CD4-positive, alpha-beta T cell (primary cell): ENCODE measurements around the gene GNRHR. TPM values are rescaled to one million over a fixed set of nuclear protein-coding genes. Genes with fewer than 3 reads are reported as not detected.
"Not testable (repeated sequence)": the region's sequence is repeated elsewhere in the genome, so short reads cannot be mapped to it uniquely, and the experiment has no call there.

Experiments used
- ATAC-seq: fragments of 200-7000 bp; cut with Tn5 transposase; one replicate; pipeline ENCODE4 v1.10.0; 2022; ENCODE audit warnings: mild to moderate bottlenecking; ENCODE audit not compliant: poor library complexity
- CTCF ChIA-PET: fragments of 350-600 bp; sonication (Branson Sonifier 250); formaldehyde crosslinking; loops from one replicate; lab custom pipeline; 2021; ENCODE audit warnings: antibody characterized with exemption, inconsistent platforms; lab: Charles Lee
- POLR2A ChIA-PET: fragments of 350-600 bp; sonication (Branson Sonifier 250); formaldehyde crosslinking; loops from one replicate; lab custom pipeline; 2021; ENCODE audit warnings: antibody characterized with exemption, inconsistent platforms; lab: Charles Lee
- DNase-seq, 14 experiments: peaks; one replicate each; pipeline ENCODE4 v3.0.0-alpha.2; 2013 to 2020; ENCODE audit warnings: mixed read lengths in 2 of 14
- H3K27ac ChIP-seq, 2 donors: one replicate each; pipeline versions ENCODE4 v1.5.1 to v1.7.0; 2013; ENCODE audit warnings: low read length in 2 of 2, low read depth in 1 of 2, mild to moderate bottlenecking in 1 of 2
- H3K27me3 ChIP-seq, 2 experiments: 1 replicate in 1 of 2; 2 replicates in 1 of 2; pipeline versions ENCODE4 v1.6.1 to v1.7.0; 2013; ENCODE audit warnings: low read length in 2 of 2, control low read depth in 1 of 2, mild to moderate bottlenecking in 1 of 2, moderate library complexity in 1 of 2; ENCODE audit not compliant: insufficient read depth in 2 of 2, control insufficient read depth in 1 of 2
- H3K36me3 ChIP-seq: one replicate; pipeline ENCODE4 v1.6.1; 2013; ENCODE audit warnings: low read length, control low read depth; ENCODE audit not compliant: insufficient read depth
- H3K4me1 ChIP-seq: one replicate; pipeline ENCODE4 v1.6.1; 2013; ENCODE audit warnings: low read length, control low read depth; ENCODE audit not compliant: insufficient read depth
- H3K4me3 ChIP-seq: one replicate; pipeline ENCODE4 v1.5.1; 2013; ENCODE audit warnings: mild to moderate bottlenecking, low read length, moderate library complexity
- H3K9me3 ChIP-seq, 2 experiments: 1 replicate in 1 of 2; 2 replicates in 1 of 2; pipeline versions ENCODE4 v1.6.1 to v1.7.0; 2013; ENCODE audit warnings: low read length in 2 of 2, mild to moderate bottlenecking in 2 of 2, control low read depth in 1 of 2, moderate library complexity in 1 of 2; ENCODE audit not compliant: control insufficient read depth in 1 of 2, insufficient read depth in 1 of 2
- H3K27ac Mint-ChIP-seq: one replicate; pipeline ENCODE4 v1.8.0; 2020; ENCODE audit warnings: mixed read lengths
- H3K27me3 Mint-ChIP-seq: one replicate; pipeline ENCODE4 v1.8.0; 2021; ENCODE audit warnings: mixed read lengths
- H3K36me3 Mint-ChIP-seq: one replicate; pipeline ENCODE4 v1.8.0; 2021; ENCODE audit warnings: low read depth, mixed read lengths
- H3K4me1 Mint-ChIP-seq: one replicate; pipeline ENCODE4 v1.8.0; 2021; ENCODE audit warnings: low read depth, mixed read lengths
- H3K4me3 Mint-ChIP-seq: one replicate; pipeline ENCODE4 v1.8.0; 2020; ENCODE audit warnings: mild to moderate bottlenecking, mixed read lengths
- H3K9me3 Mint-ChIP-seq: one replicate; pipeline ENCODE4 v1.8.0; 2020; ENCODE audit warnings: mixed read lengths
- intact Hi-C, 2 experiments: fragments of 100-400 bp; cut with DNase I in 1 of 2; cut with micrococcal nuclease in 1 of 2; formaldehyde crosslinking; loops; one replicate each; pipeline versions ENCODE4 v1.15.1 to v1.9.0; 2023 to 2025; cut with DNase I, micrococcal nuclease
- total RNA-seq, 174 experiments: library from RNA in 2 of 174; stranded (reverse) in 2 of 174; gene quantifications; one replicate each; pipeline ENCODE4 v1.2.3 and lab custom pipeline; 2021 to 2026
- TF ChIP-seq, protein P1 (sequence below): fragments of 200-600 bp; IDR thresholded peaks from one replicate; pipeline ENCODE4 v1.8.0; 2022; ENCODE audit warnings: antibody characterized with exemption, mild to moderate bottlenecking

GNRHR gene
- total RNA-seq, 2 experiments from 2014 or later = not detected

DNA sequence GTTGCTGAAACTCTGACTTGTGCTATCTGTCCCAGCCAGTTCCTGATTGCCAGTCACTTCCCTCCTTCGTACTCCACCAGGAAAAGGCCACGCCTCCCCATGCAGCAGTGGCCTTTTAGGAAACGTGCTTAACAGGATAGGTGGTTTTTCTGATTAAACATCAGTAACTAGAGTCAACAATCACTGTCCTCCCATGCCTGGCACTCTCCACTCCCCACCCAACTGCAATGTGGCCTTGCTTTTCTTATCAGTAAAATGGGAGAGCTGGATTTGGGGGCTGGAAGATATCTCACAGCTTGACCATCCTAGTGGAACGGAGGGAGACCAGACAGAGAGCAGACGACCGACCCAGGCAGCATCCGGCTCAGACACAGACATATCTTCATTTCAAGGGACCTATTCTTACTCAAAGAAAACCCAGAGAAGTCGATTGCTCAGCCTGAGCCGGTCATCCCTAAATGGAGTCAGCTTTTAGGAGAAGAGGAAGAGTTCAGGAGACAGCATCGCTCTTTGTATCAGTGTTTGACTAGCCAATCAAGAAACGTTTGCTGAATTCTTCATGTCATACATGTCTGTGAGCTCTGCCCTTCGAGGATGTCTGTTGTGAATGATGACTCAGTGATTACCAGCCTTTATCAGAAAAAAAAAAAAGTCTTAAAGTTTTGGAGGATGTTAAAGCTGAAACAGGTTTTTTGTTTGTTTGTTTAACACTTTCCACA is 40.5 kb downstream of the GNRHR start:
- Mint-ChIP-seq H3K4me3 (no peak overlapping the region), H3K27me3 (no peaks in the 10 kb centered on the region), H3K36me3 (peaks cover 52% of the 10 kb centered on the region), H3K9me3 (no peaks in the 10 kb centered on the region), H3K4me1 (peaks cover 13% of the 10 kb centered on the region), H3K27ac (no peak overlapping the region)
- CTCF ChIA-PET = no interaction called here
- intact Hi-C loops = no loop called here
- TF ChIP-seq, protein P1, sequence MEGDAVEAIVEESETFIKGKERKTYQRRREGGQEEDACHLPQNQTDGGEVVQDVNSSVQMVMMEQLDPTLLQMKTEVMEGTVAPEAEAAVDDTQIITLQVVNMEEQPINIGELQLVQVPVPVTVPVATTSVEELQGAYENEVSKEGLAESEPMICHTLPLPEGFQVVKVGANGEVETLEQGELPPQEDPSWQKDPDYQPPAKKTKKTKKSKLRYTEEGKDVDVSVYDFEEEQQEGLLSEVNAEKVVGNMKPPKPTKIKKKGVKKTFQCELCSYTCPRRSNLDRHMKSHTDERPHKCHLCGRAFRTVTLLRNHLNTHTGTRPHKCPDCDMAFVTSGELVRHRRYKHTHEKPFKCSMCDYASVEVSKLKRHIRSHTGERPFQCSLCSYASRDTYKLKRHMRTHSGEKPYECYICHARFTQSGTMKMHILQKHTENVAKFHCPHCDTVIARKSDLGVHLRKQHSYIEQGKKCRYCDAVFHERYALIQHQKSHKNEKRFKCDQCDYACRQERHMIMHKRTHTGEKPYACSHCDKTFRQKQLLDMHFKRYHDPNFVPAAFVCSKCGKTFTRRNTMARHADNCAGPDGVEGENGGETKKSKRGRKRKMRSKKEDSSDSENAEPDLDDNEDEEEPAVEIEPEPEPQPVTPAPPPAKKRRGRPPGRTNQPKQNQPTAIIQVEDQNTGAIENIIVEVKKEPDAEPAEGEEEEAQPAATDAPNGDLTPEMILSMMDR = no peak
- H3K27ac ChIP-seq = no peak overlapping the region
- DNase-seq (no peak), ATAC-seq (no peak)
- H3K36me3 ChIP-seq = peaks cover 19% of the 10 kb centered on the region
- no peak overlapping the region for H3K4me3 ChIP-seq
- POLR2A ChIA-PET = no interaction called here
- peaks cover 2% of the 10 kb centered on the region for H3K4me1 ChIP-seq
- H3K27me3 ChIP-seq = no peaks in the 10 kb centered on the region
- H3K9me3 ChIP-seq = peaks cover 0 to 6% of the 10 kb centered on the region in 2 experiments

DNA sequence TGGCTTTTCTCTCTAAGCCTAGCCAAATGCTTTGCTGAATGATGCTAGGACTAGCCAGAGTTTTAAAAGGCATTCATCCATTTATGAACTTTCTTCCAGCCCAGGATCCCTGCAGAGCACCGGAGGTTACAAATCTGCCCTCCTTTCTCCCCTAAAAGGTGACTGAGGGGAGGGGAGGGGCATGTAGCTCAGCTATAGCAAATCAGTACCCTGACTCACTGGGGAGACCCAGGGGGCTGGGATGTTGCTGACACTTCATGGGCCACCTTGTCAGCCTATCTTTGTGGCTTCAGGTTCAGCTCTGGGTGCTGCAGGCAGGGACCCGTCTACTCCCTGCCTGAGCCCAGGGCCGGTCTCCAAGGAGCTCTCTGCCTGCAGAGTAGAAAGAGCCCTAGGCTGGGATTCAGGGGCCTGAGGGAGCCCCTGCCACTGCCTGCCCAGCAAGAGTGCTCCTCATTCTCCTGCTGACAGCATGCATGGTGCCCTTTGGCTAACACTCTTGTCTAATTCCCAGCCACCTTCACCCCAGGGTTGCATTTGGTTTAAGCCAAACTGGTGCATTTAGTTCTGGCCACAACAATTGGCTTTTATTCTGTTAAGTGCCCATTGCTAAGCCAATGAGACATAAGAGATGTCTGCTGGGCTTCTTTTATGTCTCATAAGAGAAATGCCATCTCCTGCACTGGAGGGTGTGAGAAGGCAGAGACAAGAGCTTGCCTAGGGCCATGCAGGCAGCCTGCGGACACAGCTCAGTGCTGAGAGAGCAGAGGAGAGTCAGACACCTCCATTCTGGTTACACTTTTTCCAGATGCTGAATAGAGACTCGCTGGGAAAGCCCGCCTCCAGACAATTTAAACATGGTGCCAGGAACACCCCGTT is 41.3 kb downstream of the GNRHR start:
- Mint-ChIP-seq H3K4me1 (peaks cover 21% of the 10 kb centered on the region), H3K27ac (no peak overlapping the region), H3K27me3 (no peaks in the 10 kb centered on the region), H3K9me3 (no peaks in the 10 kb centered on the region), H3K36me3 (peaks cover 57% of the 10 kb centered on the region), H3K4me3 (no peak overlapping the region)
- Histone ChIP-seq H3K36me3 (peaks cover 19% of the 10 kb centered on the region), H3K27ac (no peak overlapping the region), H3K9me3 (peaks cover 0 to 6% of the 10 kb centered on the region in 2 experiments), H3K4me3 (no peak overlapping the region), H3K27me3 (no peaks in the 10 kb centered on the region), H3K4me1 (peaks cover 2% of the 10 kb centered on the region)
- ChIA-PET CTCF (no interaction called here), POLR2A (no interaction called here)
- ATAC-seq (no peak), DNase-seq (no peak)
- TF ChIP-seq, protein P1 = no peak
- intact Hi-C loops = no loop called here

DNA sequence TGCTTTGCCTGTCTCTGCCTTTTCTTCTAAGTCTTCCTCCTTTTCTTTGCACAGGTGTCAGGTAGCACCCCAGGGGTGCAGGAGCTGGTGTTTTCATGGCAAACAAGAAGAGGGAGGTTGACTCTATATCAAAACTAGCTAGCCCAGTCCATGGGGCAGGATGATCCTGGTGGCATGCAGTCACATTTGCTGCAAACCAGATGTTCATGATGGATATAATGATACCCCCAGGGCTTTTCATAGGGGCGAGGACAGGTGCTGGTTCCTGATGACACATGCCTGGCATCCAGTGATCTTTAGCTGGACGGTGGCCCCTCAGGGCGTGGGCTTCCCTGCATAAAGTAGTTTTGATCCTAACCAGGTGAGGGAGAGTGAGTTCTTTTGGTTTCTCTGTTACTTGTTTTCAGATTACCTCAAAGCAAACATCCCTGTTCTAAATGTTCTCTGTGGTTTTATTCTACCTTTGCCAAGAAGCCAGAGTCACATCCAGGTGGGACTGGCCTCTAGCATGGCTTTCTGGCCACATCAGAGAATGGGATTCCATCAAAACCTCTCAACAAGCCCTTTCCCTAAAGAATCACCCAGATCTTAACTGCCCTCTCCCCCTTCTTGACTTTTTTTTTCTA is 42.1 kb downstream of the GNRHR start:
- TF ChIP-seq, protein P1 = no peak
- H3K9me3 ChIP-seq = peaks cover 0 to 6% of the 10 kb centered on the region in 2 experiments
- CTCF ChIA-PET = no interaction called here
- peaks cover 56% of the 10 kb centered on the region for H3K36me3 Mint-ChIP-seq
- intact Hi-C loops = no loop called here
- H3K36me3 ChIP-seq = peaks cover 14% of the 10 kb centered on the region
- H3K4me1 ChIP-seq = peaks cover 2% of the 10 kb centered on the region
- H3K4me3 Mint-ChIP-seq = no peak overlapping the region
- DNase-seq (no peak), ATAC-seq (no peak)
- peaks cover 21% of the 10 kb centered on the region for H3K4me1 Mint-ChIP-seq
- POLR2A ChIA-PET = no interaction called here
- no peak overlapping the region for H3K4me3 ChIP-seq
- H3K27ac Mint-ChIP-seq = no peak overlapping the region
- no peaks in the 10 kb centered on the region for H3K27me3 ChIP-seq
- H3K9me3 Mint-ChIP-seq = no peaks in the 10 kb centered on the region
- H3K27me3 Mint-ChIP-seq = no peaks in the 10 kb centered on the region
- H3K27ac ChIP-seq = no peak overlapping the region

DNA sequence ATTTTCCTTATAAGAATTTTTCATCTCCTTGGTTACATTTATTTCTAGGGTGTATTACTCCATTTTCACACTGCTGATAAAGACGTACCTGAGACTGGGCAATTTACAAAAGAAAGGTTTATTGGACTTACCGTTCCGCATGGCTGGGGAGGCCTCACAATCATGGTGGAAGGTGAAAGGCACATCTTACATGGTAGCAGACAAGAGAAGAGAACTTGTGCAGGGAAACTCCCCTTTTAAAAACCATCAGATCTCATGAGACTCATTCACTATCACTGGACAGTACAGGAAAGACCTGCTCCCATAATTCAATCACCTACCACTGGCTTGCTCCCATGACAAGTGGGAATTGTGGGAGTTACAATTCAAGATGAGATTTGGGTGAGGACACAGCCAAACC is 47.5 kb downstream of the GNRHR start:
- H3K4me3 Mint-ChIP-seq, intact Hi-C loops, ATAC-seq, DNase-seq, H3K27ac ChIP-seq, CTCF ChIA-PET, H3K4me3 ChIP-seq, H3K36me3 ChIP-seq, H3K27me3 ChIP-seq, H3K4me1 ChIP-seq, H3K27me3 Mint-ChIP-seq, H3K27ac Mint-ChIP-seq, POLR2A ChIA-PET, H3K9me3 Mint-ChIP-seq, H3K9me3 ChIP-seq: not testable (repeated sequence)
- Mint-ChIP-seq H3K36me3 (peaks cover 79% of the 10 kb centered on the region), H3K4me1 (peaks cover 62% of the 10 kb centered on the region)
